Cardiac fibroblast (primary cell): ENCODE measurements around the gene GUCY1A1.
A peak's percentile ranks its signal among the peaks of the same experiment; 100 is the strongest.

ENCODE experiments used
- DNase-seq, 2 donors: peaks; one replicate each; pipeline versions ENCODE4 v3.0.0 to v3.0.0-alpha.2; 2010; ENCODE audit warnings: low read depth in 2 of 2
- H3K4me3 ChIP-seq, 2 donors: replicated peaks in 1 of 2; 1 replicate in 1 of 2; 2 replicates in 1 of 2; pipeline ENCODE4 v1.5.1; 2011; ENCODE audit warnings: low read depth in 2 of 2, low read length in 2 of 2, mild to moderate bottlenecking in 2 of 2, moderate library complexity in 1 of 2
- TF ChIP-seq, protein P1 (sequence below): IDR thresholded peaks from one replicate; pipeline ENCODE4 v1.5.1; 2011; ENCODE audit warnings: low read depth, mild to moderate bottlenecking, low read length, inconsistent platforms

Gene GUCY1A1

DNA sequence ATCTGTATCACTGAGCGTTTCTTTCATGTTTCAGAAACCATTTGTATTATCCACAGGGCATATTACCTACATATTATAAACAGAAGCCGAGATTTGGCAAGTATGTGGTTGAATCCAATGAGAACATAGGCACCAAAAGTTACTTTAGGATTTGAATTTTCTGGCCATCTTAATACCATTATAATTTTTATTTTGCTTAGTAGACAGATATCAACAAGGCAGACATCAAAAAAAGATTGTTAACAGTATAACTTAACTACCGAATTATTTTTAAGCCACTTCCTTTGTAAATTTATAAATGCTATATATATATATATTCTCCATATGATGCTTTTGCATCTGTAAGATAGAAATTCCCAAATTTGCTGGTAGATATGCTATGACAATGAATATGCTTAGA lies 94.4 kb downstream of the GUCY1A1 start:
- H3K4me3 ChIP-seq, result no peak overlapping the region
- TF ChIP-seq, protein P1, sequence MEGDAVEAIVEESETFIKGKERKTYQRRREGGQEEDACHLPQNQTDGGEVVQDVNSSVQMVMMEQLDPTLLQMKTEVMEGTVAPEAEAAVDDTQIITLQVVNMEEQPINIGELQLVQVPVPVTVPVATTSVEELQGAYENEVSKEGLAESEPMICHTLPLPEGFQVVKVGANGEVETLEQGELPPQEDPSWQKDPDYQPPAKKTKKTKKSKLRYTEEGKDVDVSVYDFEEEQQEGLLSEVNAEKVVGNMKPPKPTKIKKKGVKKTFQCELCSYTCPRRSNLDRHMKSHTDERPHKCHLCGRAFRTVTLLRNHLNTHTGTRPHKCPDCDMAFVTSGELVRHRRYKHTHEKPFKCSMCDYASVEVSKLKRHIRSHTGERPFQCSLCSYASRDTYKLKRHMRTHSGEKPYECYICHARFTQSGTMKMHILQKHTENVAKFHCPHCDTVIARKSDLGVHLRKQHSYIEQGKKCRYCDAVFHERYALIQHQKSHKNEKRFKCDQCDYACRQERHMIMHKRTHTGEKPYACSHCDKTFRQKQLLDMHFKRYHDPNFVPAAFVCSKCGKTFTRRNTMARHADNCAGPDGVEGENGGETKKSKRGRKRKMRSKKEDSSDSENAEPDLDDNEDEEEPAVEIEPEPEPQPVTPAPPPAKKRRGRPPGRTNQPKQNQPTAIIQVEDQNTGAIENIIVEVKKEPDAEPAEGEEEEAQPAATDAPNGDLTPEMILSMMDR, result no peak
- DNase-seq, result no peak

DNA sequence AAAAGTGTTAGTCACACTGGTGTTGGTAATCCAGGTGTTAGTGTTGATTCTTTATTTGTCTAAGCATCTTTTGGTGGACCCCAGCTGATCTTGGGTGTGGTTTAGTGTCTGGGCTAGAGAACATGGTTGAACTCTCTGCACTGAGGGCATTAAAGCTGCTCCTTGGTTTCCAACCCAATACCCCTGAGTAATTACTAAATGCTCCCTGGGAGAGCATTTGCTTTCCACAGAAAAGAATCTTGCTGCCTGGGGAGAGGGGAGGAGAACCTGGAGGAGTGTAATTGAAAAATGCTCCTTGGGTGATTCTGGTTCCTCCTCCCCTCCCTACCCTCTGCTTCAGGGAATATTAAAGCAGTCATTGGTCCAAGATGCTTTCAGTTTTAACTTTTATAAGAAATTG lies 95.3 kb downstream of the GUCY1A1 start:
- TF ChIP-seq, protein P1, result no peak
- DNase-seq, result no peak
- no peak overlapping the region for H3K4me3 ChIP-seq

DNA sequence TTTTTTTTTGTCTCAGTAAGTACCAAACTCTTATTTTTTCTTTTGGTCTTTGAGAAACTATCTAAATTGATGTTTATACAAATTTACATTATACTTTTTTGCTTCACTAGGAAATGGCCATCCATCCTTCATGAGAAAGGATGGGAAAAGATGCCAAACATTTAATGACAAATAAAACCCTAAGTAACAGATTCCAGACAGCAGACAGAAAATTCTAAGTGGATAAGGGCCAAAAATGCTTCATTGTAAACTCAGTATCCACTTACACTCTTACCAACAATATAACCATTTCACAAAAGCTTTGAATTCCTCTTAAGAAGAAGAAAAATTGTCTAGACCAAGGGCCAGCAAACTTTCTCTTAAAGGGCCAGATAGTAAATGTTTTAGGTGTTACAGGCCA lies 95.7 kb downstream of the GUCY1A1 start:
- H3K4me3 ChIP-seq, result no peak overlapping the region
- DNase-seq, result peak in 1 of 2 donors; percentile 18
- TF ChIP-seq, protein P1, result no peak

DNA sequence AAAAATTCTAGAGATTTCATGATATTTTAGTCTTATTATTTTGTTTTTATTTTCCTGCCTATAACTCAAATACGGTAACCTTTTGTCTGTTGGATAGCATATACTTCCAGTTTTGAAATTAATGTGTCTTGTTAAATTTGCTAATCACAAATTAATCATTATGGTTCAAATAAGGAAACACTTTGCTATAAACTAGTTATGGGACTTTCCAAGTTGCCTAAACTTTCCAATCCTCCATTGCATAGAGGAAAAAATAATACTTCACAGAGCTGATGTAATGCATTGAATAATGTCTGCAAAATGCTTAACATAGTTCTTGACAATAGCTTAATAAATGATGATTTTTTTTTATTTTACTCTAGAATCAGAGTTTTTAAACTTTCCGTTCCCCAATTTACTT lies 96.9 kb downstream of the GUCY1A1 start:
- H3K4me3 ChIP-seq, result no peak overlapping the region
- TF ChIP-seq, protein P1, result no peak
- DNase-seq, result no peak

DNA sequence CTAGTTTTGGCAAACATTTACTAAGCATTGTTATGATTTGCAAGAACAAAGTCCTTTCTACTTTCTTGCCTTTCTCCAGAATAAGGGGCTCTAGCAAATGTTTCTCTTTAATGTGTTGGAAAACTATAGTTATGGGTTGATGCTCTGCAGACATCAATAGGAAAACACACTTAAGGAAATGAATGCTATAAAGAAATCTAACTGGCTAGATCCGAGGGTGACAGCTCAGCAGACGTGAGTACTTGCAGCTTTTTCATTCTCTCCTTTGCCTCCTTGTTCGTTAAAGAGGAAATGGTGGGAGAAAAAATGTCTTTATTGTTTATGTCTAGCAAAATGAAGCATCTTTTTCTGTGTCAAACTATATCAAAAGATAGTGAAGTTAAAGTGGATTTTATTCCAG lies 98.5 kb downstream of the GUCY1A1 start:
- H3K4me3 ChIP-seq, result no peak overlapping the region
- TF ChIP-seq, protein P1, result no peak
- DNase-seq, result no peak

DNA sequence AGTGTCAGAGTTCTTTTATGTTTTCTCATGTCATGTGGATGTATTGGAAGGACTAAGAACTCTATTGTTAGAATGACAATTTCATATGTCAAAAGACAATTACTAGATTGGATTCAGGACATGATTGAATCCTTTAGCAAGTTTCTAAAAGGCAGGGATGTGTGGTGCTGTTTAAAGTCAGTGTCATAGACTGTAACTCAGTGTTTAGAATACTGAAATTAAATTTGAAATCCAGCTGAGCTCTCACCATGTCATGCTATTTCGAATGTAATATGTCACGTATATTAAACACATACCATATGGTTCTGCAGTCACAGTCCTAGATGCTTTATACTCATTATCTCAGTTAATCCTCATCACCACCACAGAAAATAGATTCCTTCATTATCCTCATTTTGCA lies 100.0 kb downstream of the GUCY1A1 start:
- TF ChIP-seq, protein P1, result no peak

DNA sequence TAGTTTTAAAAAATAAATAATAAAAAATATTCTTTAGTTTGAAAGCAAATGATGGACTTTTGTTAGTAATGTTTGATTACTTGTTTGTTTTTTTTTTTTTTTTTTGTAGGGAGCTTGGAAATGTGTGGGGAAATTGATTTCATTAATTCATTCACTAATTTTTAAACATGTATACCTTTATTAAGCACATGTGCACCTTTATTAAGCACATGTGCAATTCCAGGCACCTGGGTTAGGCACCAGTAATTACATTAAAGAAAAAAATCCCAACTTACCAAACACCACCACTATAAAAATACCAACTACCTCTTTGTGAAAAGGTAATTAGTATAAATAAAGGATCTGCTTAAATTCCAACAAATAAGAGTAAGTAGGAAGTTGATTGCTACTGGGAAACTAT lies 101.7 kb downstream of the GUCY1A1 start:
- H3K4me3 ChIP-seq, result no peak overlapping the region
- no peak for DNase-seq
- TF ChIP-seq, protein P1, result no peak

More for the DNA sequence above, 100.0 kb downstream of the GUCY1A1 start:
- no peak overlapping the region for H3K4me3 ChIP-seq
- no peak for DNase-seq
